Mesendoderm (in vitro differentiated cells): ENCODE measurements around the gene CUL1. TPM values are rescaled to one million over a fixed set of nuclear protein-coding genes. Genes with fewer than 3 reads are reported as not detected.

Source experiments
- DNase-seq: peaks from one replicate; pipeline ENCODE4 v3.0.0; 2013
- H2AK5ac ChIP-seq: 2 replicates; pipeline ENCODE4 v1.6.1; 2013; ENCODE audit warnings: low read length, inconsistent platforms
- H2BK120ac ChIP-seq: 2 replicates; pipeline ENCODE4 v1.6.1; 2013; ENCODE audit warnings: low read depth, mild to moderate bottlenecking, low read length, moderate library complexity, mixed read lengths
- H2BK15ac ChIP-seq: replicated peaks from 2 replicates; pipeline ENCODE4 v1.6.1; 2013; ENCODE audit warnings: low read depth, mild to moderate bottlenecking, moderate library complexity
- H2BK5ac ChIP-seq: 2 replicates; pipeline ENCODE4 v1.6.1; 2013; ENCODE audit warnings: low read length, inconsistent platforms
- H3K18ac ChIP-seq: 2 replicates; pipeline ENCODE4 v1.6.1; 2013; ENCODE audit warnings: mild to moderate bottlenecking, low read length, mixed read lengths
- H3K23ac ChIP-seq: one replicate; pipeline ENCODE4 v1.6.1; 2013; ENCODE audit warnings: low read length
- H3K27ac ChIP-seq: 2 replicates; pipeline ENCODE4 v1.5.1; 2013; ENCODE audit warnings: low read depth, mild to moderate bottlenecking, inconsistent platforms, low read length, moderate library complexity
- H3K27me3 ChIP-seq: 2 replicates; pipeline ENCODE4 v1.6.1; 2013; ENCODE audit warnings: low read length, control low read depth, mild to moderate bottlenecking, inconsistent platforms; ENCODE audit not compliant: insufficient read depth, poor library complexity
- H3K36me3 ChIP-seq: 2 replicates; pipeline ENCODE4 v1.6.1; 2013; ENCODE audit warnings: low read length, inconsistent platforms; ENCODE audit not compliant: control insufficient read depth, insufficient read depth
- H3K4ac ChIP-seq: one replicate; pipeline ENCODE4 v1.6.1; 2013; ENCODE audit warnings: low read depth, mild to moderate bottlenecking, low read length, moderate library complexity
- H3K4me1 ChIP-seq: 2 replicates; pipeline ENCODE4 v1.6.1; 2013; ENCODE audit warnings: low read depth, low read length, inconsistent platforms; ENCODE audit not compliant: control insufficient read depth
- H3K4me2 ChIP-seq: 2 replicates; pipeline ENCODE4 v1.6.1; 2013; ENCODE audit warnings: low read length
- H3K4me3 ChIP-seq: 2 replicates; pipeline ENCODE4 v1.5.1; 2013; ENCODE audit warnings: mild to moderate bottlenecking, low read length
- H3K56ac ChIP-seq: one replicate; pipeline ENCODE4 v1.6.1; 2013; ENCODE audit warnings: low read length
- H3K79me1 ChIP-seq: 2 replicates; pipeline ENCODE4 v1.6.1; 2013; ENCODE audit warnings: low read length, inconsistent platforms
- H3K79me2 ChIP-seq: 2 replicates; pipeline ENCODE4 v1.6.1; 2013; ENCODE audit warnings: mild to moderate bottlenecking, low read length; ENCODE audit not compliant: control insufficient read depth, insufficient read depth
- H3K9ac ChIP-seq: 2 replicates; pipeline ENCODE4 v1.6.1; 2013; ENCODE audit warnings: low read length, inconsistent platforms
- H4K5ac ChIP-seq: one replicate; pipeline ENCODE4 v1.6.1; 2013; ENCODE audit warnings: low read length
- H4K8ac ChIP-seq: one replicate; pipeline ENCODE4 v1.6.1; 2013; ENCODE audit warnings: low read depth, mild to moderate bottlenecking, control low read depth, low read length, moderate library complexity
- WGBS: extraction: QIAGEN DNeasy Blood & Tissue Kit; methylation state at CpG from one replicate; pipeline ENCODE4 v1.1.7; 2013; ENCODE audit warnings: low lambda C conversion rate, missing lambda C conversion rate; ENCODE audit not compliant: insufficient coverage; ENCODE audit errors: extremely low coverage; 5-methylcytosine and 5-hydroxymethylcytosine counted together
- small RNA-seq: library from polyadenylated mRNA; stranded (forward); fragments of <200 nt; extraction: miRNeasy Mini kit (QIAGEN cat#:217004); gene quantifications from one replicate; pipeline ENCODE3, GENCODE V24; 2013; ENCODE audit not compliant: insufficient read depth

The CUL1 gene

GRCh38 chr7:148847815-148848734 is 149.4 kb downstream of the CUL1 start:
- H2AK5ac ChIP-seq, result no peak overlapping the region
- DNase-seq, result peak; percentile 75
- peak overlapping the region; percentile 76 for H3K56ac ChIP-seq
- no peak overlapping the region for H2BK120ac ChIP-seq
- no peak overlapping the region for H2BK15ac ChIP-seq
- no peaks in the 10 kb centered on the region for H3K36me3 ChIP-seq
- H3K27me3 ChIP-seq, result no peaks in the 10 kb centered on the region
- H4K5ac ChIP-seq, result no peak overlapping the region
- H4K8ac ChIP-seq, result no peak overlapping the region
- no peak overlapping the region for H3K4me3 ChIP-seq
- H3K18ac ChIP-seq, result peak overlapping the region; percentile 51
- peak overlapping the region; percentile 14 for H3K9ac ChIP-seq
- H3K79me2 ChIP-seq, result peaks cover 36% of the 10 kb centered on the region
- H3K23ac ChIP-seq, result no peak overlapping the region
- WGBS, result no CpG with 5 or more reads among the region's 9 CpGs
- no peak overlapping the region for H3K4me2 ChIP-seq
- no peak overlapping the region for H2BK5ac ChIP-seq
- H3K4ac ChIP-seq, result no peak overlapping the region
- peaks cover 17% of the 10 kb centered on the region for H3K4me1 ChIP-seq
- H3K27ac ChIP-seq, result no peak overlapping the region
- peaks cover 12% of the 10 kb centered on the region for H3K79me1 ChIP-seq

- Histone ChIP-seq H2BK5ac (no peak overlapping the region), H3K27ac (no peak overlapping the region), H3K36me3 (no peaks in the 10 kb centered on the region), H3K4me3 (no peak overlapping the region), H3K79me2 (peaks cover 44% of the 10 kb centered on the region), H3K23ac (no peak overlapping the region), H3K79me1 (peaks cover 15% of the 10 kb centered on the region), H3K18ac (no peak overlapping the region), H3K9ac (no peak overlapping the region), H4K8ac (no peak overlapping the region), H3K56ac (peak overlapping the region; percentile 31), H4K5ac (no peak overlapping the region), H3K4me2 (no peak overlapping the region), H2BK120ac (no peak overlapping the region), H2BK15ac (no peak overlapping the region), H3K27me3 (no peaks in the 10 kb centered on the region), H3K4me1 (peaks cover 17% of the 10 kb centered on the region), H3K4ac (no peak overlapping the region), H2AK5ac (no peak overlapping the region)
- WGBS, result no CpG with 5 or more reads among the region's 7 CpGs
- peak; percentile 38 for DNase-seq
These were observed 150.8 kb downstream of the CUL1 start for GRCh38 chr7:148849393-148850098.

DNA sequence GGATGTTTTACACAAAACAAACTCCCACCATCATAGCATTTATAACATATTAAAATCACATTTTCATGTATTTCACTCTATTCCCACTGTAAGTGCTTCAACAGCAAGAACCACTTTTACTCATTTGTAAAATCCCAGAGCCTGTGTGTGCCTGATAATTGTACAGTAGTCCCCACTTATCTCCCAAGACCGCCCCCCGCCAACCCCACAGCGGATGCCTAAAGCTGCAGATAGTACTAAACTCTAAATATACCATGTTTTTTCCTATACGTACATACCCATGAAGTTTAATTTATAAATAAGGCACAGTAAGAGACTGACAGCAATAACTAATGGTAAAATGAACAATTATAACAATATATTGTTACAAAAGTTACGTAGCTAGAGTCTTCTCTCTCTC is 151.9 kb downstream of the CUL1 start:
- H2BK5ac ChIP-seq, result no peak overlapping the region
- no peak overlapping the region for H2AK5ac ChIP-seq
- no peak overlapping the region for H2BK120ac ChIP-seq
- no peaks in the 10 kb centered on the region for H3K27me3 ChIP-seq
- peaks cover 17% of the 10 kb centered on the region for H3K4me1 ChIP-seq
- H2BK15ac ChIP-seq, result no peak overlapping the region
- no peak overlapping the region for H3K27ac ChIP-seq
- no peak overlapping the region for H3K23ac ChIP-seq
- peaks cover 17% of the 10 kb centered on the region for H3K79me1 ChIP-seq
- no peak overlapping the region for H3K4me3 ChIP-seq
- H3K36me3 ChIP-seq, result no peaks in the 10 kb centered on the region
- no CpG with 5 or more reads among the region's 5 CpGs for WGBS
- no peak overlapping the region for H3K9ac ChIP-seq
- H3K18ac ChIP-seq, result no peak overlapping the region
- H3K79me2 ChIP-seq, result peaks cover 52% of the 10 kb centered on the region
- no peak overlapping the region for H3K56ac ChIP-seq
- no peak overlapping the region for H3K4ac ChIP-seq
- H4K5ac ChIP-seq, result no peak overlapping the region
- no peak overlapping the region for H3K4me2 ChIP-seq
- no peak overlapping the region for H4K8ac ChIP-seq
- no peak for DNase-seq

Small RNA genes lying within 50 kb of the gene (small RNA-seq; reads per million reads assigned to genes)
- not detected for gene RNU7-20P
